NCI-H146 treated with DMSO at 0.1 percent for 48 hours (cell line): Measurements from ENCODE around the gene SLC25A30.
"Not testable (repeated sequence)": the region's sequence is repeated elsewhere in the genome, so short reads cannot be mapped to it uniquely, and the experiment has no call there.

ENCODE experiments used
- DNase-seq: peaks from one replicate; lab custom pipeline; 2025; ENCODE audit not compliant: unreplicated experiment; lab: John Stamatoyannopoulos, UW

SLC25A30 gene

DNA sequence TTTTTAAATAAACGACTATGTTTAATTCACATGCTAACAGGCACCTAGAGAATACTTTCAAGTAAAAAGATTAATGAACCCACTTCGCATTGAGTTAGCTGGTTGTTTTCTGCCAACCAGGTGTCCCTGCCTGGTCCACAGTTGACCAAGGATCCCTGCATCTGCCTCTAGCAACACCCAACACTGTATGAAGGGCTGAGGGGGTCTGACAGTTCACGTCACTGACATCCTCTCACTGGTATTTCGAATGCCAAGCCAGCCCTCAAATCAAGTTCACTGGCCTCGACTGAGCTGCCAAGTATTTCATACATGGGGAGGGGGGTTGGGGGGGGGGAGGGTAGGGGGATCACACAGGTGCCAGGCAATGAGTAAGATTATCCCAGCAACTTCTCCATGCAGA is 25.4 kb downstream of the SLC25A30 start:
- no peak for DNase-seq

DNA sequence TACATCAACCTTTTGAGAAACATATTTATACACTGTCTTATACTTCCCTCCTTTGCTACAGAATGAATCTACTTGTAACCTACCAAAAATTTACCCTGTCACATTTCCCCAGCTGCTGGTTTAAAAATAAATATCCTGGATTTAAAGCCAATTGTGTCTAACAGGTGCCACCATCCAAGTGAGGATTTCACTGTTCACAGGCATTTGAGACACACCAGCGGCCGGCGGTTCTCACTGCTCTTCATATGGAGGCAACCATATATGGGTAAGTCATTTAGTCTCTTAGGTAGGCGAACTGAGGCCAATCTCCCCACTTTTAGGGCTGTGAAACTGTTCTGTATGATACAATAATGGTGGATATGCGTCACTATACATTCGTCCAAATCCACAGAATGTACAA is 26.2 kb downstream of the SLC25A30 start:
- DNase-seq, result no peak

DNA sequence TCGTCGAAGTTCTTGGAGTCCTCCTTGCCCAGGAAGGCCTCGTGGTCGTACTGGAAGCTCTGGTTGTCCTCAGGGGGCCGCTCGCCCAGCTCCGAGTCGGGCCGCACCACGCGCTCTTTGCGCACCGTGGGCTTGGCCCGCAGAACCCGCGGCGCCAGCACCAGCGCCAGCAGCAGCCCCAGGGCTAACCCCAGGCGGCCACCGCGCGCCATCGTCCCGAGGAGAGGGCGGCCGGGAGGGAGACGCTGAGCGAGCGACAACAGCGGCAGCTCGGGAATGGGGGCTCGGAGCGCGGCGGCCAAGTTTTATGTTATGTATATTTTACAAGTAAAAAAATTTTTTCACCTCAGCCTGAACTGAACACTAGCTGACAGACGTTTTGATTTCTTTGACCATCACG is 27.0 kb downstream of the SLC25A30 start:
- not testable (repeated sequence) for DNase-seq

DNA sequence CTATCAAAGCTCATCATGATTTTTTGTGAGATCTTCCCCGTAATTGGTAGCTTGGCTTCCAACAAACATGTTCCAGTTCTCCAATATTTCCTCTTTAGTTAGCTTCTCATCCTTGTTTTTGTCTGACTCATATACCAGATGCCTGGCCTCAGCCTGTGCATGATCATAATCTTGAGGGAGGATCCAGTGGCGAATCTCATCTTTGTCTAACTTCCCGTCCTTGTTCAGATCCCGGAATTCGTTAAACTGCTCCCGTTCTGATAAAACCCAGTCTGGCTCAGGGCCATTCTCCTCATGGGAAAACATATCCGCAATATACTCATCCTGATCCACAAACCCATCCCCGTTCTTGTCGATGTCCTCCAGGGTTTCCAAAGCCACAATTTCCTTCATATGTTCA is 27.8 kb downstream of the SLC25A30 start:
- DNase-seq, result not testable (repeated sequence)

DNA sequence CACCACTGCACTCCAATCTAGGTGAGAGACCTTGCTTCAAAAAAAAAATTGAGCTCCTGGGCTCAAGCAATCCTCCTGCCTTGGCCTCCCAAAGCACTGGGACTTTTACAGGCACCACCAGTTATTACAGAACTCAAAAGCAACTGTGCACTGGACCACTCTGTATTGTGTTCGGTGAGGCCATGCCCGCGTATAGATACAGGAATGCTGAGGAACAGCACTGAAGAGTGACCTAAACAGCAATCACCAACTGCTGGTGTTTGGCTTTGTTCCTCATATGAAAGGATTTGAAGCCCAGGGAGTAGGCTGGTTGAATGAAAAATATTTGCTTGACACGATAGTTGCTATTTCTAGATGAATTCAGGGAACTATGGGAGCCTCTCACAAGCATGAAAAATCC is 29.5 kb downstream of the SLC25A30 start:
- DNase-seq, result no peak

DNA sequence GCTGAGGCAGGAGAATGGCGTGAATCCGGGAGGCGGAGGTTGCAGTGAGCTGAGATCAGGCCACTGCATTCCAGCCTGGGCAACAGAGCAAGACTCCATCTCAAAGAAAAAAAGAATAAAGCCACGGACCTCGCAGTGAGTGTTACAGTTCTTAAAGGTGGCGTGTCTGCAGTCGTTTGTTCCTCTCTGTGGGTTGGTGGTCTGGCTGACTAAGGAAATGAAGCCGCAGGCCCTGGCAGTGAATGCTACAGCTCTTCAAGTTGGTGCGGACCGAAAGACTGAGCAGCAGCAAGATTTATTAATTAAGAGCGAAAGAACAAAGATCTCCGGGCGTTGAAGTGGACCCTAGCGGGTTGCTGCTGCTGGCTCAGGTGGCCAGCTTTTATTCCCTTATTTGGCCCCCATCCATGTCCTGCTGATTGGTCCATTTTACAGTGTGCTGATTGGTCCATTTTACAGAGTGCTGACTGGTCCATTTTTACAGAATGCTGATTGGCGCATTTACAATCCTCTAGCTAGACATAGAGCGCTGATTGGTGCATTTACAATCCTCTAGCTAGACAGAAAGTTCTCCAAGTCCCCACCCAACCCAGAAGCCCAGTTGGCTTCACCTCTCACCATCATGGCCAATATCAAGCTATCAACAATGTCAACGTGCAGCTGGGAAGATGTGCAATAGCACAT is 31.1 kb downstream of the SLC25A30 start:
- DNase-seq, result not testable (repeated sequence)

DNA sequence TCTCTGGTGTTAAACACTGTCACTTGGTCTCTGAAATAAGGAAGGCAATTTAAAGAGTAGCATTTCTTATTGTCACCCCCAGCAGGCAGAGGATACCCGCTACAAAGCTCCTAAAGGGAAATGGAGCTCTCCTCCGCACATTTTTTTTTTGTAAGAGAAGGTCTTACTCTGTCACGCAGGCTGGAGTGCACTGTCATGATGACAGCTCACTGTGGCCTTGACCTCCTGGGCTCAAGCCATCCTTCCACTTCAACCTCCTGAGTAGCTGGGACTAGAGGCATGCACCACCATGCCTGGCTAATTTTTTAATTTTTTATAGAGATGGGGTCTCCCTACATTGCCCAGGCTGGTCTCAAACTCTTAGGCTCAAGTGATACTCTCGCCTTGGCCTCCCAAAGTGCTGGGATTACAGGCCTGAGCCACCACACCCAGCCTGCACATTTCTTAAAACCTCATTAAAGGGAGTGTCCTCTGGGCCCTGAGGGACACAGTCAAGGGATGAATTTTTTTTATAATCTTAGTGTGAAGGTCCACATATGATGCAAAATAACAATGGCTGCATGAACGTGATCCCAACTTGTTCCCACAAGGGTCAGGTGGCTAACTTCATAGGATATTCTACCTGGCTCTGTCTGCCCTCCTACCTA is 32.1 kb downstream of the SLC25A30 start:
- DNase-seq, result no peak

DNA sequence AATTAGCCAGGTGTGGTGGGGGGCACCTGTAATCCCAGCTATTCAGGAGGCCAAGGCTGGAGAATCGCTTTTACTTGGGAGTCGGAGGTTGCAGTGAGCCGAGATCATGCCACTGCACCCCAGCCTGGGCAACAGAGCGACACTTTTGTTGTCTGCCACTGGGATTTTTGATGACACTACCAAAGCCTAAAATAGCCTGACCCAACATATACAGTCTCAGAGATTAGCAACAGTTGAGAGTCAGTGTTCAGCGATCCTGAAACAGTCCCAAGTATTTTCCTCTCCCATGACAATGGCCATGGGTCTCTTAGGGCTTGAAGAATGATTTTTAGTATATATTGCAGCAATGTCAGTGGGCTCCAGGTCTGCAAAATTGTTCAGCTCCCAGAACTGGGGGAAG is 32.9 kb downstream of the SLC25A30 start:
- DNase-seq, result no peak

DNA sequence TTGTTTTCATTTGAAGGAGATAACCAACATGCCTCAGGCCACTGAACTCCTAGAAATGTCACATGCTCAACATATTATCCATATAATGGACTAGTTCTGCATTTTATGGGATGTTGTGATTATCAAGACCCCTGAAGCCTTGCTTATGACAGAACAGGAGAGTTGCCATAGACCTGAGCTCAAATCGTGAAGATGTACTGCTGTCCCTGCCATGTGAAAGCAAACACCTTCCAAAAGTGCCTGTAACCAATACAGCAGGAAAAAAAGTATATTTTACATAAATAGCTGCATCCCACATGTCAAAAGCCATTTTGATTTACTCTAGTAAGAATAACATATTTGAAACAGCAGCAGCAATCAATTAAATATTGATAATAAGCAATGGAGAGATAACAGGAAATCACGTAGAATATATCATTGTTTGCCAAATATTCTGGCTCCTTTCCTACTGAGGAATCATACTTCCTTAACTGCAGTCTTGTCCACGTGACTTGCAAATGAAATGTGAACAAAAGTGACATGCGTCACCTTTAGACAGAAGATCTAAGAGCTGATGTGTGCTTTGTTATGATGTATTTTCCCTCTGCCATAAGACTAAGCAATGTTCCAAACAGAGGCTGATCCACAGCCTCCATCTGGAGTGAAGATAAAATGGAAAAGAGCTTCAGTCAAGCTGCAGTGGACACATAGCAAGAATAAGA is 33.5 kb downstream of the SLC25A30 start:
- no peak for DNase-seq

DNA sequence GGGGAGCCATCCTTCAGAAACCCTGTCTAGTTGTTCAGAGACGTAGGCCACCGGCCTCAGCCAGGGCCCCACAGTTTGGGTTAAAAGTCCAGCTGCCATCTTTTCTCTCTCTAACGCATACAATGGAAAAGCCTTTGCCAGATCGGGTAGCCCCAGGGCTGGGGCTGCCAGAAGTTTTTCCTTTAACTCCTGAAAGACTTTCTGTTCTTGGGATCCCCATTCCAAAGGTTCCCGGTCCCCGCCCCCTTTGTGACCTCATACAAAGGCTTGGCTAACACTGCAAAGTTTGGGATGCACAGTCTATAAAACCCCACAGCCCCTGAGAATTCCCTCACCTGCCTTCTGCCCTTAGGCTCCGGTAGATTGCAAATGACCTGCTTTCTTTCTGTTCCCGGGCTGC is 35.4 kb downstream of the SLC25A30 start:
- not testable (repeated sequence) for DNase-seq

DNA sequence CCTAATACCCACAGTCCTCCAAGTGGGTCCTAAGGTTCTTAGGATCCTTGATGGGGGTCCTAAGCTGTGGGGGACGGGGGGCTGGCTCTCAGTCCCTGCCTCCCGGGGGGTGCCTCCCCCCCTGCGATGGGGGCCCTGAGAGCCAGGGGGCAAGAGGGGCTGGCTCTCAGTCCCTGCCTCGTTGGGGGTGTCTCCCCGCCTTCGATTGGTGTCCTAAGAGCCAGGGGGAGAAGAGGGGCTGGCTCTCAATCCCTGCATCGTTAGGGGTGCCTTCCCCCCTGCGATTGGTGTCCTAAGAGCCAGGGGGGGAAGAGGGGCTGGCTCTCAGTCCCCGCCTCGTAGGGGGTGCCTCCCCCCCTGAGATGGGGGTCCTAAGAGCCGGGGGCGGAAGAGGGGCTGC is 37.0 kb downstream of the SLC25A30 start:
- DNase-seq, result no peak

DNA sequence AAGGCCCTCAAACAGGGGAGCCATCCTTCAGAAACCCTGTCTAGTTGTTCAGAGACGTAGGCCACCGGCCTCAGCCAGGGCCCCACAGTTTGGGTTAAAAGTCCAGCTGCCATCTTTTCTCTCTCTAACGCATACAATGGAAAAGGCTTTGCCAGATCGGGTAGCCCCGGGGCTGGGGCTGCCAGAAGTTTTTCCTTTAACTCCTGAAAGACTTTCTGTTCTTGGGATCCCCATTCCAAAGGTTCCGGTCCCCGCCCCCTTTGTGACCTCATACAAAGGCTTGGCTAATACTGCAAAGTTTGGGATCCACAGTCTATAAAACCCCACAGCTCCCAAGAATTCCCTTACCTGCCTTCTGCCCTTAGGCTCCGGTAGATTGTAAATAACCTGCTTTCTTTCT is 37.5 kb downstream of the SLC25A30 start:
- not testable (repeated sequence) for DNase-seq

DNA sequence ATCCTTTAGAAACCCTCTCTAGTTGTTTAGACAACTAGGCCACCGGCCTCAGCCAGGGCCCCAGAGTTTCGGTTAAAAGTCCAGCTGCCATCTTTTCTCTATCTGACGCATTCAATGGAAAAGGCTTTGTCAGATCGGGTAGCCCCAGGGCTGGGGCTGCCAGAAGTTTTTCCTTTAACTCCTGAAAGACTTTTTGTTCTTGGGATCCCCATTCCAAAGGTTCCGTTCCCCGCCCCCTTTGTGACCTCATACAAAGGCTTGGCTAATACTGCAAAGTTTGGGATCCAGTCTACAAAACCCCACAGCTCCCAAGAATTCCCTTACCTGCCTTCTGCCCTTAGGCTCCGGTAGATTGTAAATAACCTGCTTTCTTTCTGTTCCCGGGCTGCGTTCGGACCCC is 38.7 kb downstream of the SLC25A30 start:
- not testable (repeated sequence) for DNase-seq

DNA sequence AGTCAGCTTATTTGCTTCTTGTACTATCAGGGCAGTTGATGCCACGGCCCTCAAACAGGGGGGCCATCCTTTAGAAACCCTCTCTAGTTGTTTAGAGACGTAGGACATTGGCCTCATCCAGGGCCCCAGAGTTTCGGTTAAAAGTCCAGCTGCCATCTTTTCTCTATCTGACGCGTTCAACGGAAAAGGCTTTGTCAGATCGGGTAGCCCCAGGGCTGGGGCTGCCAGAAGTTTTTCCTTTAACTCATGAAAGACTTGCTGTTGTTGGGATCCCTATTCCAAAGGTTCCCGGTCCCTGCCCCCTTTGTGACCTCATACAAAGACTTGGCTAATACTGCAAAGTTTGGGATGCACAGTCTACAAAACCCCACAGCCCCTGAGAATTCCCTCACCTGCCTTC is 39.4 kb downstream of the SLC25A30 start:
- DNase-seq, result not testable (repeated sequence)

DNA sequence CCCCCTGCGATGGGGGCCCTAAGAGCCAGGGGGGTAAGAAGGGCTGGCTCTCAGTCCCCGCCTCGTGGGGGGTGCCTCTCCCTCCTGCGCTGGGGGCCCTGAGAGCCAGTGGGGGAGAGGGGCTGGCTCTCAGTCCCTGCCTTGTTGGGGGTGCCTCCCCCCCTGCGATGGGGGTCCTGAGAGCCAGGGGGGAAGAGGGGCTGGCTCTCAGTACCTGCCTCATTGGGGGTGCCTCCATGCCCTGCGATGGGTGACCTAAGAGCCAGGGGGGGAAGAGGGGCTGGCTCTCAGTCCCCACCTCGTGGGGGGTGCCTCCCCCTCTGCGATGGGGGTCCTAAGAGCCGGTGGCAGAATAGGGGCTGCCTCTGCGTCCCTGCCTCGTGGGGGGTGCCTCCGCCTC is 40.9 kb downstream of the SLC25A30 start:
- DNase-seq, result not testable (repeated sequence)

DNA sequence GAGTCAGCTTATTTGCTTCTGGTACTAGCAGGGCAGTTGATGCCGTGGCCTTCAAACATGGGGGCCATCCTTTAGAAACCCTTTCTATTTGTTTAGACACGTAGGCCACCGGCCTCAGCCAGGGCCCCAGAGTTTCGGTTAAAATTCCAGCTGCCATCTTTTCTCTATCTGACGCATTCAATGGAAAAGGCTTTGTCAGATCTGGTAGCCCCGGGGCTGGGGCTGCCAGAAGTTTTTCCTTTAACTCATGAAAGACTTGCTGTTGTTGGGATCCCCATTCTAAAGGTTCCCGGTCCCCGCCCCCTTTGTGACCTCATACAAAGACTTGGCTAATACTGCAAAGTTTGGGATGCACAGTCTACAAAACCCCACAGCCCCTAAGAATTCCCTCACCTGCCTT is 41.5 kb downstream of the SLC25A30 start:
- not testable (repeated sequence) for DNase-seq

DNA sequence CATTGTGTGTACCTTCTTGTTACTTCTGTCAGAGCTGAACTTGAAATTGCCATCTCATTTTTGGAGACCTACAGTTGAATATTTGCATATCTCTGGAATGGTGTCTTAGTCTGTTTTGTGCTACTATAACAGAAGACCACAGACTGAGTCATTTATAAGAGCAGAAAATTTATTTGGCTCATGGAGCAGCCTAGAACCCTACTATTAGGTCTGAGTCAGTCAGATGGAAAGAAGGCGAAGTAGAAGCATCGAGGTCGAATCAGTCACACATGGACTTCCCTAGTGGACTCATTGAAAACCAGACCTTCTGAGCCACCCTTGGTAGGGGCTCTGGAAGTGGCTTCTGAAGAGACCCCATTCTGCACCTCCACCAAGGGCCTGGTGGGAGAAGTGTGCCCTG is 43.3 kb downstream of the SLC25A30 start:
- DNase-seq, result no peak

DNA sequence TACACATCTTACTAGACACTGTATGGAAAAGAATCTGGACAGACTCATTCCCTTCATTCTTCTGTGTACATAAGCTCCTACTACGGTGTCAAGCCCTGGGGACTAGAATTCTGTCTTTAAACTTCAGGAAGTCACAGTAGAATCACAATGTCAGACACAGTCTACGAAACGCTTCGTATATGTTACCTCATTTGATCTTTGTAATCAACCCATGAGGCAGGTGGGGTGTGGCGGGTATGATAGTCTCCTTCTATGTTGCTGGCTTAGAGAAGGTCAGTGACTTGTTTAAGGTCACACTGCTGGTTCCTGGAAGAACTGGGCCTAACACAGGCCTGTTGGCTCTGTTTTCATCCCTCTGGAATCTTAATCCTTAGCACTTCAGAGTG is 45.0 kb downstream of the SLC25A30 start:
- no peak for DNase-seq

DNA sequence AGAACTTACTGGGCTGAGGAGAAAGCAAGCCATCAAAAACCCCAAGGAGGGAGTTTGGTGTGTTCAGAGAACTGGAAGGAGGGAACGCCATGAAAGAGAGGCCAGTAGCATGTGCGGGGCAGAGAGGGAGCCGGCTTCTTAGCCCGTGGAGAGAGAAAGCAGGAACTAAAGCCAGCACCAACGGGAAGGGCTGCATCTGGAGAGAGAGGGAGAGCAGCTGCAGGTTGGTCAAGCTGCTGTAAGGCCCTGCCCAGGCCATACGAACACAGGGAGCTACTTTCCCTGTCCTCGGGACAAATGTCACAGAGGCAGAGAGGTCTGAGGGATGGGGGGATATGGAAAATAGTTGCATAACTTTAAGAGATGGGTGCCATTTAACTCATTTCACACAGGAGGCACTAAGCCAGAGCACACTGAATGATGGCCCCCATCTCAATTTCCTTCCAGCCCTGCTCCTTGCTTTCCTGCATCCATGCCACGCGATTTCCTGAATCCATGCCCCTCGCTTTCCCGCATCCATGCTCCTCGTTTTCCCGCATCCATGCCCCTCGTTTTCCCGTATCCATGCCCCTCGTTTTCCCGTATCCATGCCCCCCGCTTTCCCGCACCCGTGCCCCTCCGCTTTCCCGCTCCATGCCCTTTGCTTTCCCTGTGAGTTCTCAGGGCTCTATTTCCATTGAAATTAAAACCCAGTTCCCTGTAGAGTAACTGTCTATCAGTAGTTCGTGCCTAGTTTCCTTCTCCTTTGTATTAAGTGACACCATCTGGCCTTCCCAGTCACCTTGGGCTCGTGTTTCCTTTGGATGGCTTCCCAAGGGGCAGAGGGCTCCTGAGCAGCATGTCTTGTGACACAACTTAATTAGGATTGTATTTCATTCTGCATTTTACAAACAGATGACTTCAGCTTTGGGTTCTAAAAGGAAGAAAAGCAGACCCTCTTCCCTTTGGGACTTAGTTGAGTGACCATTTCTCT is 45.7 kb downstream of the SLC25A30 start:
- no peak for DNase-seq

DNA sequence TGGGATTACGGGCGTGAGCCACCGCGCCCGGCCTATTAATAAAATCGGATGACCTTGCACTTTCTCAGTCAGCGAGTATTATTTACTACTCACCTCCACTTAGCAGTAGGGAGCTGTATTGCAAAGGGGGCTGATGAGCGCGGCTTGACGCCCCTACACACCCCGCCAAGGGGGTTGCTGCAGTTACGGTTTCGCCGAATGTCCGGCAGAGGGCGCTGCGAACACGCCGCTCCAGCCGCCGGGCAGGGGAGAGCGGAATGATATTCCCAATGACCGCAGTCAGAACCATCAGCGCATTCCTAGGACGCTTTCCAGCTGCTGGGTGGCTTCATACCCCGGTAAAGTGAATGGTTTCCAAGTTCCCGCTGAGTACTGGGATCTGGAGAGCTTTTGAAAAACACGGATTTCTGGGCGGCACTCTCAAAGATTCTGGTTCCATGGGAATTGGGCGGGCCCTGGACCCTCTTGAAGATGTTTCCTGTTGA is 47.2 kb downstream of the SLC25A30 start:
- no peak for DNase-seq

DNA sequence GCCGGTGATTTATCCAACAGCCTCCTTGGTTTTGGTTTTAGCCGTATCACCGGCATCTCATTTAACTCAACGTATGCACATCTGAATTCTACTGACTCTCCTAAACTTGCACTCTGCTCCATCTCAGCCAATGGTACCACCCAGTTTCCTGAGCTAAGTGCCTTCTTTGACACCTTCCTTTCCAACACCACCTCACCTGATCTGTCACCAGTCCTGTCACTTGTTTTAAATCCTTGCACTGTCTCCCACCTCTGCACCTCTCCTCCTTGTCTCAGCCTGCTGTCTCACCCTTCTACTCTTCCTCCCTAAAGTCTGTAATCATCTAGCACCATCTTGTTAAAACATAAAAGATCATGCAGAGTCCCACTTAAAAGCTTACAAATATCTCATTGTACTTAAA is 49.1 kb downstream of the SLC25A30 start:
- no peak for DNase-seq
